ENCODE measurements around the gene RIN3.

The RIN3 gene

DNA sequence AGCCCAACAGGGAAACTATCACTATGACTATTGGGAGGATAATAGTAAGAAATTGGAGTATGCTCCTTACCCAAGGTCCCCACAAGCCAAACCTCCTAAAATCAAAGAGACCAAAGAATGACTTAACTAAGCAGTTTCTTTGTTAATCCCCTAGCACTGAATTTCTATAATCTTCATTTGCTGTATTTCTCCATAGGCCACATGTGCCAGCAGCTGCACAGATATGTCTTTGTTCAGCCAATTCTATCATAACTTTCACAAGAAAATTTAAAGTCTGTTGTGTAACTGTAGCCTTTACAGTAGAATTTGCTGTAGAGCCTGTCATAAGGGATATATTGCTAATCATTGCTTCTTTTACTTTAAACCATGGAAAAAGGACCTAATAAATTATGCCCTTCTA, 104.0 kb downstream of the RIN3 start:
- Histone ChIP-seq H3K4me3 (ENCODE audit: extremely low read depth, insufficient read depth, low read length, poor library complexity, severe bottlenecking) (no peak overlapping the region), H3K27ac (ENCODE audit: low read depth, low read length, severe bottlenecking) (no peak overlapping the region), H3K36me3 (ENCODE audit: control insufficient read depth, insufficient read depth, low read length) (no peaks in the 10 kb centered on the region), H3K9me3 (ENCODE audit: control insufficient read depth, low read length) (peaks cover 2% of the 10 kb centered on the region), H3K4me1 (ENCODE audit: control insufficient read depth, insufficient read depth, low read length, poor library complexity, severe bottlenecking) (no peaks in the 10 kb centered on the region)

DNA sequence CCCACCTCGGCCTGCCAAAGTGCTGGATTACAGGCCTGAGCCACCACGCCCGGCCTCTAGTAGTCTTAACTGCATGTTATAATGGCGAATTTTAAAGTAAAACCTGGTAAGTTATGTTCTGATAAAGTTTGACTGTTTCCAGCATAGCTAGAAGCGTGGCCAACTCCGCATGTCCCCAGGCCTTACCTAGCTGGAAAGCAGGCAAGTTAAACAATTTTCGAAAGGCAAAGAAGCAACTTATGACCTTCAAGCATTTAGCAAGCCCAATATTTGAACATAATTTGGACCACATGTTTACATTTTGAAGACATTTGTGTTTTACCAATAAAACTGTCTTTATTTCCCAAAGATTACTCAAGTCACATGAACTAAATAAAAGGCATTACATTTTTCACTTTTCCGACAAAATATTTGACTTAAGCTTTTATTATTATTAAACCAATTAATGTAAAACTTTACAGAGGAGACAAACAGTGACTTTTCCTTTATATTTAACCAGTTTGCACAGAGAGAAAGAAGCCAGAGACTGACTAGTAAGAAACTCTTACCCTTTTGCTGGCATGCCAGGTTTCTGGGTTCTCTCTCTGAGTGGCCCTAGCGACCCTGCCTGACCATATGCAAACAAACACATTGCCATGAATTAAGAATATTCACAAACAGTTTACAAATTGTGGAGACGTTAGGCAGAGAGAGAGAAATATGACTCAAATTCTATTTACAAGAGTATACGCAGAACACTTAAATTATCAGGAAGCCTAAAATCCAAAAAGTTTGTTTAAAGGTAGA, 106.3 kb downstream of the RIN3 start:
- H3K36me3 ChIP-seq (ENCODE audit: control insufficient read depth, insufficient read depth, low read length), result no peaks in the 10 kb centered on the region
- peaks cover 7% of the 10 kb centered on the region for H3K9me3 ChIP-seq (ENCODE audit: control insufficient read depth, low read length)
- no peak overlapping the region for H3K27ac ChIP-seq (ENCODE audit: low read depth, low read length, severe bottlenecking)
- WGBS, 2 experiments (ENCODE audit: insufficient coverage in 2 of 2), result 91 to 92% methylated on average over 6 to 8 of the region's 11 CpGs
- no peaks in the 10 kb centered on the region for H3K4me1 ChIP-seq (ENCODE audit: control insufficient read depth, insufficient read depth, low read length, poor library complexity, severe bottlenecking)
- no peak overlapping the region for H3K4me3 ChIP-seq (ENCODE audit: extremely low read depth, insufficient read depth, low read length, poor library complexity, severe bottlenecking)

DNA sequence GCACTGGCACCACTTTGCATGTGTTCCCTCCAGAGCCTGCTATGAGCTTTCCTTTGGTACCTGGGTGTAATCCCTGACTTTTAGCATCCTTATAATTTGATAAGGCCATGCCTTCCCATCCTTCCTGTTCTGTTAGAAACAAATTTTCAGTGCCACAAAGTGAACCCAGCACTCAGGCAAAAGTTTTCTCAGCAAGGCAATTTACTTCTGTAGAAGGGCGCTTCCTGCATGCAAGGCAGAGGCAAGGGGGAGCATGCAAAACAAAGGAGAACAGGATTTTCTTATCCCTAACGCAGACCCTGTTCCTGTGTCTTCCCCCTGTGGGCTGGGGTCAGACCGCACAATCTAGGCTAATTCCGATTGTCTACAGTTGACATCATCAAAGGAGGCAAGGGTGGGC, 108.7 kb downstream of the RIN3 start:
- 96 to 98% methylated on average over 4 of the region's 4 CpGs for WGBS, 2 experiments (ENCODE audit: insufficient coverage in 2 of 2)
- Histone ChIP-seq H3K36me3 (ENCODE audit: control insufficient read depth, insufficient read depth, low read length) (peaks cover 2% of the 10 kb centered on the region), H3K4me1 (ENCODE audit: control insufficient read depth, insufficient read depth, low read length, poor library complexity, severe bottlenecking) (no peaks in the 10 kb centered on the region), H3K9me3 (ENCODE audit: control insufficient read depth, low read length) (peaks cover 18% of the 10 kb centered on the region), H3K27ac (ENCODE audit: low read depth, low read length, severe bottlenecking) (no peak overlapping the region), H3K4me3 (ENCODE audit: extremely low read depth, insufficient read depth, low read length, poor library complexity, severe bottlenecking) (no peak overlapping the region)

DNA sequence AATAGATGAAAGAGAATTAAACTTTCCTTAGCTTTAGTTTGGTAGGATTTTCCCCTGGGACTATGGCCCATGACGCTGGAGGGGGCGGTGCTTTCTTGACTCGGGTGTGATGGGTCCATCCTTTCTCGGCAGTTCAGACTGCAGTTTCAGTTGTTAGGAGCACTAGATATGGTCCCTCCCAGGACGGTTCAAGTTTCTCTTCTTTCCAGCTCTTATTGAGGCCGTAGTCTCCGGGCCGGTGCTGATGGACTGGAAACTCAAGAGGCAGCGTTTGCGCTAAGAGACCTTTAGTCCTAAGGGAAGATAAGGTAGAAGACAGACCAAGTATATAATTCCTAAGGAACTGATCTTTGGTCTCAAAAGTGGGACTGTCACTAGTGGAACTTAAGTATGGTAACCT, 111.2 kb downstream of the RIN3 start:
- peaks cover 28% of the 10 kb centered on the region for H3K9me3 ChIP-seq (ENCODE audit: control insufficient read depth, low read length)
- H3K27ac ChIP-seq (ENCODE audit: low read depth, low read length, severe bottlenecking), result no peak overlapping the region
- no peak overlapping the region for H3K4me3 ChIP-seq (ENCODE audit: extremely low read depth, insufficient read depth, low read length, poor library complexity, severe bottlenecking)
- no peaks in the 10 kb centered on the region for H3K4me1 ChIP-seq (ENCODE audit: control insufficient read depth, insufficient read depth, low read length, poor library complexity, severe bottlenecking)
- H3K36me3 ChIP-seq (ENCODE audit: control insufficient read depth, insufficient read depth, low read length), result peaks cover 3% of the 10 kb centered on the region
- WGBS, 2 experiments (ENCODE audit: insufficient coverage in 2 of 2), result 89 to 96% methylated on average over 6 to 7 of the region's 10 CpGs

DNA sequence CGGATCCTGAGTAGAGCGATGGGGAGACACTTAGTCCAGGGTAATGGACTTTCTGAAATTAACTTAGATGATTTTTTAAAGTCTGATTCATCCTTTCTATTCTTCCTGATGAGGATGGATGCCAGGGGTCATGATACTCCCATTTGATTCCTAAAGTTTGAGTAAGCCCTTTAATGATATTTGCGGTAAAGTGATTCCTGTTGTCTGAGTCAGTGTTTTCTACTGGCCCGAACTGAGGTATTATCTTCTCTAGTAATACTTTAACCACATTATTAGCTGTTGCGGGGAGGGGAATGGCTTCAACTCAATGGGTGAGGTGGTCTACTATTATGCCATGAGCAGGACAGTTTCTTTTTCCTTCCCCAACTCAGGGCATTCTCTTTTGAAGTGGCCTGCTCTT, 111.6 kb downstream of the RIN3 start:
- peaks cover 28% of the 10 kb centered on the region for H3K9me3 ChIP-seq (ENCODE audit: control insufficient read depth, low read length)
- no peaks in the 10 kb centered on the region for H3K4me1 ChIP-seq (ENCODE audit: control insufficient read depth, insufficient read depth, low read length, poor library complexity, severe bottlenecking)
- WGBS, 2 experiments (ENCODE audit: insufficient coverage in 2 of 2), result 90 to 100% methylated on average over 2 to 4 of the region's 5 CpGs
- H3K27ac ChIP-seq (ENCODE audit: low read depth, low read length, severe bottlenecking), result no peak overlapping the region
- H3K36me3 ChIP-seq (ENCODE audit: control insufficient read depth, insufficient read depth, low read length), result peaks cover 3% of the 10 kb centered on the region
- H3K4me3 ChIP-seq (ENCODE audit: extremely low read depth, insufficient read depth, low read length, poor library complexity, severe bottlenecking), result no peak overlapping the region

DNA sequence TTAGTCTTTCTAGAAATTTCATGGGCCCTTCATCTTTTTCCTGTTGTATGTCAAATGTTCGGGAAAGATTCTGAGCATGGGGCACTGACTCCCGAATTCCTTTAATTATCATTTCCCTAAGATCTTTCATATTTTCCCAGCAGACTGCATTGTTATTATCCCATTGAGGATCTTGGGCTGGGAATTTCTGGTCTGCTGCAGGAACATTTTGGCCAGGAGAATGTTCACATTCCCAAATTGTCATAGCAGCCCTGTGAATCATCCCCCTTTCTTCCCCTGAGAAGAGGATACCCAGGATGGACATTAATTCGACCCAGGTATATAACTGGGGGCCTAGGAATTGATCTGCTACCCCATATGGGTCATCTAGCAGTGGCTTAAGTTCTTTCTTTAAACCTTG, 112.5 kb downstream of the RIN3 start:
- whole genome bisulfite sequencing, 2 experiments (ENCODE audit: insufficient coverage in 2 of 2), result 60 to 90% methylated on average over 1 to 3 of the region's 3 CpGs
- H3K27ac ChIP-seq (ENCODE audit: low read depth, low read length, severe bottlenecking), result no peak overlapping the region
- H3K4me3 ChIP-seq (ENCODE audit: extremely low read depth, insufficient read depth, low read length, poor library complexity, severe bottlenecking), result no peak overlapping the region
- no peaks in the 10 kb centered on the region for H3K4me1 ChIP-seq (ENCODE audit: control insufficient read depth, insufficient read depth, low read length, poor library complexity, severe bottlenecking)
- peaks cover 3% of the 10 kb centered on the region for H3K36me3 ChIP-seq (ENCODE audit: control insufficient read depth, insufficient read depth, low read length)
- peaks cover 28% of the 10 kb centered on the region for H3K9me3 ChIP-seq (ENCODE audit: control insufficient read depth, low read length)

DNA sequence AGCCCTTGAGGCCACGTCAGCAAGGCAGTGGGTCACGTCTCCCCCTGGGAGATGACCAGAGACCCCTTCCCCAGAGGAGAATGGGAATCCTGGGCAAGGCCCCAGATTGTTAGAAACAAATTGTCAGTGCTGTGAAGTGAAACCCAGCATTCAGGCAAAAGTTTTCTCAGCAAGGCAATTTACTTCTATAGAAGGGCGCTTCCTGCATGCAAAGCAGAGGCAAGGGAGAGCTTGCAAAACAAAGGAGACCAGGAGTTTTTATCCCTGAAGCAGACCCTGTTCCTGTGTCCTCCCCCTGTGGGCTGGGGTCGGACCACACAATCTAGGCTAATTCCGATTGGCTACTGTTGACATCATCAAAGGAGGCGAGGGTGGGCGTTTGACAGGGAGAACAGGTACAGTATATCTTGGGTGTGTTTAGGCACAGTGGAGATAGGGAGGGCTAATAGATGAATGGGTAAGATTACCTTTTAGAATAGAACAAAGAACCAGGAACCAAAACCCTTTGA, 114.2 kb downstream of the RIN3 start:
- Histone ChIP-seq H3K9me3 (ENCODE audit: control insufficient read depth, low read length) (peaks cover 24% of the 10 kb centered on the region), H3K27ac (ENCODE audit: low read depth, low read length, severe bottlenecking) (no peak overlapping the region), H3K36me3 (ENCODE audit: control insufficient read depth, insufficient read depth, low read length) (peaks cover 3% of the 10 kb centered on the region), H3K4me1 (ENCODE audit: control insufficient read depth, insufficient read depth, low read length, poor library complexity, severe bottlenecking) (no peaks in the 10 kb centered on the region), H3K4me3 (ENCODE audit: extremely low read depth, insufficient read depth, low read length, poor library complexity, severe bottlenecking) (no peak overlapping the region)
- WGBS, 2 experiments (ENCODE audit: insufficient coverage in 2 of 2), result 93 to 100% methylated on average over 6 of the region's 7 CpGs

DNA sequence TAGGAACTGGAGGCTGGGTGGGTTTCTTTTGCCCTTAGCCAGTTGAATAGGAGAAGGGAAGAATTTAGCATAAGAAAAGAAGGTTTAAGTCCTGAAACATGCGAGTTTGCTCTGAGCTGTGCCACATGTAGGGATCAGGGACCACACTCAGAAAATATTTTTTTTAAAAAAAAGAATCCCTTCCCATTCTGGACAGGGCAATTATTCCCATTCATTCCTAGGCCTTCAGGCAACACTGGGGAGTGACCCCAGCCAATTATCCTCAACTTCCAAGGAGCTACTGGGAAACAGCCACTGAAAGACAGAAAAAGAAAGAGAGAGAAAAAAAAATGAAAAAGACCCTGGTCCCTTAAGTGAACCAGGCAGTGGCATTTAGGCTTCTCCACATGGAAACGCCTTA, 115.1 kb downstream of the RIN3 start:
- no peak overlapping the region for H3K4me3 ChIP-seq (ENCODE audit: extremely low read depth, insufficient read depth, low read length, poor library complexity, severe bottlenecking)
- no peaks in the 10 kb centered on the region for H3K4me1 ChIP-seq (ENCODE audit: control insufficient read depth, insufficient read depth, low read length, poor library complexity, severe bottlenecking)
- no peak overlapping the region for H3K27ac ChIP-seq (ENCODE audit: low read depth, low read length, severe bottlenecking)
- WGBS, 2 experiments (ENCODE audit: insufficient coverage in 2 of 2), result 63 to 68% methylated on average over 1 to 2 of the region's 2 CpGs
- peaks cover 22% of the 10 kb centered on the region for H3K9me3 ChIP-seq (ENCODE audit: control insufficient read depth, low read length)
- peaks cover 3% of the 10 kb centered on the region for H3K36me3 ChIP-seq (ENCODE audit: control insufficient read depth, insufficient read depth, low read length)

DNA sequence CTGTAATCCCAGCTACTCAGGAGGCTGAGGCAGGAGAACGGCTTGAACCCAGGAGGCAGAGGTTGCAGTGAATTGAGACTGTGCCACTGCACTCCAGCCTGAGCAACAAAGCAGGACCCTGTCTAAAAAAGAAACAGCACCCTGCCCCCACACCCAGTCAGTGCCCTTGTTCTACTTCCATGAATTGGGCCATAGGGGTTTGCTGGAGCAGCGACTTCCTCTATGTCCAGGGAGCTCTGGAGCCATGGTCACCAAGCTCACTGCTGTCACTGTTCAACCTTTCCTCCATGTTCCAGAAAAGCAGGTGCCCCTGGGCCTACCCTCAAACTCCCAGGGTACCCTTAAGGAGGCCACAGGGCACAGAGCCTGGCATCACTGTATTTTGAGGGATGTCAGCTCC, 116.8 kb downstream of the RIN3 start:
- Histone ChIP-seq H3K4me3 (ENCODE audit: extremely low read depth, insufficient read depth, low read length, poor library complexity, severe bottlenecking) (no peak overlapping the region), H3K9me3 (ENCODE audit: control insufficient read depth, low read length) (peaks cover 22% of the 10 kb centered on the region), H3K36me3 (ENCODE audit: control insufficient read depth, insufficient read depth, low read length) (peaks cover 3% of the 10 kb centered on the region), H3K27ac (ENCODE audit: low read depth, low read length, severe bottlenecking) (no peak overlapping the region), H3K4me1 (ENCODE audit: control insufficient read depth, insufficient read depth, low read length, poor library complexity, severe bottlenecking) (no peaks in the 10 kb centered on the region)
- 85 to 91% methylated on average over 2 of the region's 2 CpGs for WGBS, 2 experiments (ENCODE audit: insufficient coverage in 2 of 2)

DNA sequence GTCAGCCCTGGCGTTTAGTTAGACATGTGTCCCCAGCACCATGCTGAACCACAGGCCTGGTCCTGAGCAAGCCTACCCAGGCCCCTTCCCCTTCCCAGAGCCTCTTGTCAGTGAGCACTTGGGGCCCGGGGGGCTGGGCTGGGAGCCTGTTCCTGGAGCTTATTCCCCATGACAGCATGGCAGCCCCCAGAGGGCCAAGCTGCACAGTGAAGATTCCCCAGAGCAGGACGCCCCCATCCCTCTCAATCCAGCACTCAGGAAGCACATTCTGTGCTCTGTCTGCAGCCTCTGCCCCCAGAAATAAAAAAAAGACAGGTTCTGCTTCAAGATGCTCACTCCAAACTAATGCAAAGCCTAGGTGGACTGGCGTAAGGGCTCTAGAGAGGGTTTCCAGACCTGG, 117.5 kb downstream of the RIN3 start:
- H3K4me1 ChIP-seq (ENCODE audit: control insufficient read depth, insufficient read depth, low read length, poor library complexity, severe bottlenecking), result no peaks in the 10 kb centered on the region
- H3K36me3 ChIP-seq (ENCODE audit: control insufficient read depth, insufficient read depth, low read length), result peaks cover 3% of the 10 kb centered on the region
- H3K27ac ChIP-seq (ENCODE audit: low read depth, low read length, severe bottlenecking), result no peak overlapping the region
- no peak overlapping the region for H3K4me3 ChIP-seq (ENCODE audit: extremely low read depth, insufficient read depth, low read length, poor library complexity, severe bottlenecking)
- 71 to 92% methylated on average over 3 of the region's 4 CpGs for WGBS, 2 experiments (ENCODE audit: insufficient coverage in 2 of 2)
- H3K9me3 ChIP-seq (ENCODE audit: control insufficient read depth, low read length), result peaks cover 22% of the 10 kb centered on the region

DNA sequence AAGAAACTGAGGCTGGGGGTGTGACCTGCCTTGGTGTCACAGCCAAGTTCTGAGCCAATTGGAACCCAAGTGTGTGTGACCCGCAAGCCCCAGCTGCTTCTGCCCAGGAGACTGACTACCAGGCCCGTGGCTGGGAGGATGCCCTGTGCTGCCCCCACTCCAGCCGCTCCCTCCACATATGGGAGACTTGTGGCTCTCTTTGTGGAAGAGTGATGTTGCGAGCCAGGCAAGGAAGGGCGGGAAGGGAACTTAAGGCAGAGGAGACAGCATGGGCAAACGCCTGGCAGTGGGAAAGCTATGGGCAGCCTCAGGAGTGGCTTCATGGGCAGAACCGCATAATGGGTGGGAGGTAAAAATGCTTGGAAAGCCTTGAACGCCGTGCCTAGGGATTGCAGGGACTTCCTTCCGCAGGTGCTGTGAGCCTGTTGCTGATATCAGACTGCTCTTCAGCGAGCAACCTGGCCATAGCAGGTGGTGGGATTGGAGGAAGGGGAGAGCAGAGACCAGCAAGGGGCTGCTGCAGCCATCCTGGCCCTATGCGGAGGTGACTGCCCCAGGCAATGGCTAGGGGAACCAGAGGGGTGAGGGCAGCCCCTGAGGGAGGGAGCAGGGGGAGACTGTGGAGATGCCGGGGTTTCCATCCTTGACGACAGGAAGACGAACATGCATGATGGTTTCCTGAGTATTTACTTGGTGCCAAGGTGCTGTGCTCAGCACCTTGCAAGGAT, 119.1 kb downstream of the RIN3 start:
- H3K4me1 ChIP-seq (ENCODE audit: control insufficient read depth, insufficient read depth, low read length, poor library complexity, severe bottlenecking), result no peaks in the 10 kb centered on the region
- no peak overlapping the region for H3K27ac ChIP-seq (ENCODE audit: low read depth, low read length, severe bottlenecking)
- H3K9me3 ChIP-seq (ENCODE audit: control insufficient read depth, low read length), result peaks cover 6% of the 10 kb centered on the region
- H3K36me3 ChIP-seq (ENCODE audit: control insufficient read depth, insufficient read depth, low read length), result no peaks in the 10 kb centered on the region
- no peak overlapping the region for H3K4me3 ChIP-seq (ENCODE audit: extremely low read depth, insufficient read depth, low read length, poor library complexity, severe bottlenecking)
- WGBS, 2 experiments (ENCODE audit: insufficient coverage in 2 of 2), result 89 to 96% methylated on average over 11 to 13 of the region's 15 CpGs

Data from mesodermal cell (in vitro differentiated cells).